CD4-positive, alpha-beta T cell (primary cell): ENCODE measurements around the gene POU2F1. TPM values are rescaled to one million over a fixed set of nuclear protein-coding genes. Genes with fewer than 3 reads are reported as not detected.

Experiments
- ATAC-seq: fragments of 200-7000 bp; cut with Tn5 transposase; one replicate; pipeline ENCODE4 v1.10.0; 2022; ENCODE audit warnings: mild to moderate bottlenecking; ENCODE audit not compliant: poor library complexity
- CTCF ChIA-PET: fragments of 350-600 bp; sonication (Branson Sonifier 250); formaldehyde crosslinking; loops from one replicate; lab custom pipeline; 2021; ENCODE audit warnings: antibody characterized with exemption, inconsistent platforms; lab: Charles Lee
- POLR2A ChIA-PET: fragments of 350-600 bp; sonication (Branson Sonifier 250); formaldehyde crosslinking; loops from one replicate; lab custom pipeline; 2021; ENCODE audit warnings: antibody characterized with exemption, inconsistent platforms; lab: Charles Lee
- DNase-seq, 14 experiments: peaks; one replicate each; pipeline ENCODE4 v3.0.0-alpha.2; 2013 to 2020; ENCODE audit warnings: mixed read lengths in 2 of 14
- H3K27ac ChIP-seq, 2 donors: one replicate each; pipeline versions ENCODE4 v1.5.1 to v1.7.0; 2013; ENCODE audit warnings: low read length in 2 of 2, low read depth in 1 of 2, mild to moderate bottlenecking in 1 of 2
- H3K27me3 ChIP-seq, 2 experiments: 1 replicate in 1 of 2; 2 replicates in 1 of 2; pipeline versions ENCODE4 v1.6.1 to v1.7.0; 2013; ENCODE audit warnings: low read length in 2 of 2, control low read depth in 1 of 2, mild to moderate bottlenecking in 1 of 2, moderate library complexity in 1 of 2; ENCODE audit not compliant: insufficient read depth in 2 of 2, control insufficient read depth in 1 of 2
- H3K36me3 ChIP-seq: one replicate; pipeline ENCODE4 v1.6.1; 2013; ENCODE audit warnings: low read length, control low read depth; ENCODE audit not compliant: insufficient read depth
- H3K4me1 ChIP-seq: one replicate; pipeline ENCODE4 v1.6.1; 2013; ENCODE audit warnings: low read length, control low read depth; ENCODE audit not compliant: insufficient read depth
- H3K4me3 ChIP-seq: one replicate; pipeline ENCODE4 v1.5.1; 2013; ENCODE audit warnings: mild to moderate bottlenecking, low read length, moderate library complexity
- H3K9me3 ChIP-seq, 2 experiments: 1 replicate in 1 of 2; 2 replicates in 1 of 2; pipeline versions ENCODE4 v1.6.1 to v1.7.0; 2013; ENCODE audit warnings: low read length in 2 of 2, mild to moderate bottlenecking in 2 of 2, control low read depth in 1 of 2, moderate library complexity in 1 of 2; ENCODE audit not compliant: control insufficient read depth in 1 of 2, insufficient read depth in 1 of 2
- H3K27ac Mint-ChIP-seq: one replicate; pipeline ENCODE4 v1.8.0; 2020; ENCODE audit warnings: mixed read lengths
- H3K27me3 Mint-ChIP-seq: one replicate; pipeline ENCODE4 v1.8.0; 2021; ENCODE audit warnings: mixed read lengths
- H3K36me3 Mint-ChIP-seq: one replicate; pipeline ENCODE4 v1.8.0; 2021; ENCODE audit warnings: low read depth, mixed read lengths
- H3K4me1 Mint-ChIP-seq: one replicate; pipeline ENCODE4 v1.8.0; 2021; ENCODE audit warnings: low read depth, mixed read lengths
- H3K4me3 Mint-ChIP-seq: one replicate; pipeline ENCODE4 v1.8.0; 2020; ENCODE audit warnings: mild to moderate bottlenecking, mixed read lengths
- H3K9me3 Mint-ChIP-seq: one replicate; pipeline ENCODE4 v1.8.0; 2020; ENCODE audit warnings: mixed read lengths
- intact Hi-C, 2 experiments: fragments of 100-400 bp; cut with DNase I in 1 of 2; cut with micrococcal nuclease in 1 of 2; formaldehyde crosslinking; loops; one replicate each; pipeline versions ENCODE4 v1.15.1 to v1.9.0; 2023 to 2025; cut with DNase I, micrococcal nuclease
- total RNA-seq, 174 experiments: library from RNA in 2 of 174; stranded (reverse) in 2 of 174; gene quantifications; one replicate each; pipeline ENCODE4 v1.2.3 and lab custom pipeline; 2021 to 2026
- TF ChIP-seq, protein P1 (sequence below): fragments of 200-600 bp; IDR thresholded peaks from one replicate; pipeline ENCODE4 v1.8.0; 2022; ENCODE audit warnings: antibody characterized with exemption, mild to moderate bottlenecking

Gene POU2F1
- total RNA-seq, 2 experiments from 2014 or later = 27.0 to 28.6 TPM

DNA sequence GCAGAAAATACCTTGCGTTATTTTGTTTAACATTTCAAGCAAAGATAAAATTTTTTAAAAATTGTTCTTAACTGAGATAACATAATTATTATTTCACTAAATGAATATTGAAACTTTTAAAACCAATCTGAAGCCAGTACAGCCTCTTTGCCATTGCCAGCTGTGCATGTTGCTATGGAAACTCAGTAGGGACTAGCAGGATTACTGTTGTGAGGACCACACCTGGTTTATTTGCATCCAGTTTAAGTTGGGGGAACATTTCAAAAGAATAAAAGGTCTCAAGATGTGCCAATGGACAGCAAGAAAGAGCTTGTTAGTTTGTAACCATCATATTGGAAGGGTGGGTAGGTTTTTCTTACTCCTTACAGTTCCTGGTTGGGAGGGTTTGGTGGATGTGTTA is 80.7 kb downstream of the POU2F1 start:
- H3K27ac ChIP-seq = no peak overlapping the region
- peaks cover 18% of the 10 kb centered on the region for H3K4me1 Mint-ChIP-seq
- ATAC-seq (no peak), DNase-seq (no peak)
- TF ChIP-seq, protein P1, sequence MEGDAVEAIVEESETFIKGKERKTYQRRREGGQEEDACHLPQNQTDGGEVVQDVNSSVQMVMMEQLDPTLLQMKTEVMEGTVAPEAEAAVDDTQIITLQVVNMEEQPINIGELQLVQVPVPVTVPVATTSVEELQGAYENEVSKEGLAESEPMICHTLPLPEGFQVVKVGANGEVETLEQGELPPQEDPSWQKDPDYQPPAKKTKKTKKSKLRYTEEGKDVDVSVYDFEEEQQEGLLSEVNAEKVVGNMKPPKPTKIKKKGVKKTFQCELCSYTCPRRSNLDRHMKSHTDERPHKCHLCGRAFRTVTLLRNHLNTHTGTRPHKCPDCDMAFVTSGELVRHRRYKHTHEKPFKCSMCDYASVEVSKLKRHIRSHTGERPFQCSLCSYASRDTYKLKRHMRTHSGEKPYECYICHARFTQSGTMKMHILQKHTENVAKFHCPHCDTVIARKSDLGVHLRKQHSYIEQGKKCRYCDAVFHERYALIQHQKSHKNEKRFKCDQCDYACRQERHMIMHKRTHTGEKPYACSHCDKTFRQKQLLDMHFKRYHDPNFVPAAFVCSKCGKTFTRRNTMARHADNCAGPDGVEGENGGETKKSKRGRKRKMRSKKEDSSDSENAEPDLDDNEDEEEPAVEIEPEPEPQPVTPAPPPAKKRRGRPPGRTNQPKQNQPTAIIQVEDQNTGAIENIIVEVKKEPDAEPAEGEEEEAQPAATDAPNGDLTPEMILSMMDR = no peak
- no peaks in the 10 kb centered on the region for H3K36me3 ChIP-seq
- no peaks in the 10 kb centered on the region for H3K9me3 ChIP-seq
- H3K27me3 ChIP-seq = no peaks in the 10 kb centered on the region
- H3K9me3 Mint-ChIP-seq = no peaks in the 10 kb centered on the region
- ChIA-PET POLR2A (no interaction called here), CTCF (no interaction called here)
- H3K27ac Mint-ChIP-seq = no peak overlapping the region
- peaks cover 4% of the 10 kb centered on the region for H3K36me3 Mint-ChIP-seq
- no peaks in the 10 kb centered on the region for H3K27me3 Mint-ChIP-seq
- intact Hi-C loops = no loop called here
- no peak overlapping the region for H3K4me3 Mint-ChIP-seq
- H3K4me3 ChIP-seq = no peak overlapping the region
- no peaks in the 10 kb centered on the region for H3K4me1 ChIP-seq

DNA sequence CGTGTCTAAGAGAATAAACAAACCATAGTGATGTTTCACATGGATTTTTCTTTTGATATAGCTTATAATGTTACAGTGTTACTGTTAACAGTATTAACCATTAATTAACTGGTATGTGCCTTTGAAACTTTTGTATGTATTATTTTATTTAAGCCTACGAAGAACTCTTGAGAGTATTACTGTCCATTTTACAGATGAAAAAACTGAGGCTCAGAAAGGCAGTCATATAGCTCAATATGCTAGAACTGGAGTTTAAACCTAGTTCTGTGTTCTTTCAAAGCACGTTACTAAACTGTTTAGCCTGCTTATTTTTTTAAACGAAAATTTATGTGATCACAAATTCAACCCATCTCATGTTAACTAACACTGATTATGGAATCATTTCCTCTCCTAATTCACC is 83.5 kb downstream of the POU2F1 start:
- peaks cover 4% of the 10 kb centered on the region for H3K36me3 Mint-ChIP-seq
- H3K4me3 Mint-ChIP-seq = no peak overlapping the region
- POLR2A ChIA-PET = interaction anchor here (0.5 kb wide), 1 partner anchor 73 kb away, joined by 3 read pairs; no protein-coding TSS in a partner anchor
- no peaks in the 10 kb centered on the region for H3K36me3 ChIP-seq
- no peaks in the 10 kb centered on the region for H3K4me1 ChIP-seq
- H3K27ac Mint-ChIP-seq = no peak overlapping the region
- ATAC-seq = no peak
- no peak for DNase-seq
- H3K9me3 Mint-ChIP-seq = no peaks in the 10 kb centered on the region
- H3K4me3 ChIP-seq = no peak overlapping the region
- CTCF ChIA-PET = no interaction called here
- TF ChIP-seq, protein P1 = no peak
- no peaks in the 10 kb centered on the region for H3K27me3 ChIP-seq
- H3K27me3 Mint-ChIP-seq = no peaks in the 10 kb centered on the region
- intact Hi-C loops = no loop called here
- H3K27ac ChIP-seq = no peak overlapping the region
- no peaks in the 10 kb centered on the region for H3K9me3 ChIP-seq
- H3K4me1 Mint-ChIP-seq = peaks cover 28% of the 10 kb centered on the region

DNA sequence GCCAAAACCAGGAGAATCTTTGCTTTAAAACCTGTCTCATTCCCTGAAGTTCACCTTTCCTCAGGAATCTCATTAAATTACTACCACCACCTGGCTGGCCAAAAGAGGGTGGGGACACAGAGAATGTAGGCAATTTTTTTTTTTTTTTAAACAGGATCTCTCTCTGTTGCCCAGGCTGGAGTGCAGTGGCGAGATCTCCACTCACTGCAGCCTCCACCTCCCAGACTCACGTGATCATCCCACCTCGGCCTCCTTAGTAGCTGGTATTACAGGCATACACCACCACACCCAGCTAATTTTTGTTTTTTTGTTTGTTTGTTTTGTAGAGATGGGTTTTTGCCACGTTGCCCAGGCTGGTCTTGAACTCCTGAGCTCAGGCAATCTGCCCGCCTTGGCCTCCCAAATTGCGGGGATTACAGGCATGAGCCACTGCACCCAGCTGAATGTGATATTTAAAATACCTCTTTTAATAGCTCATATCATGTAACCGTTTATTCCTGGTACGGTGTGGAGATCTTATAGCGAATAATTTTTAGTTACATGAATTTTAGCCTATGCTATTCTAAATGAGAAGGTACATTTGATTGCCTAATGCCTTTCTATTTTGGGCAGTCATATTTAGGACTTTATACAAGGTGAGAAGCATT is 84.5 kb downstream of the POU2F1 start:
- H3K9me3 ChIP-seq = no peaks in the 10 kb centered on the region
- H3K9me3 Mint-ChIP-seq = no peaks in the 10 kb centered on the region
- H3K27ac Mint-ChIP-seq = no peak overlapping the region
- DNase-seq (no peak), ATAC-seq (no peak)
- H3K36me3 Mint-ChIP-seq = peaks cover 4% of the 10 kb centered on the region
- TF ChIP-seq, protein P1 = no peak
- intact Hi-C loops = no loop called here
- H3K4me3 ChIP-seq = no peak overlapping the region
- no peaks in the 10 kb centered on the region for H3K27me3 Mint-ChIP-seq
- H3K36me3 ChIP-seq = no peaks in the 10 kb centered on the region
- H3K4me1 ChIP-seq = no peaks in the 10 kb centered on the region
- H3K4me1 Mint-ChIP-seq = peaks cover 30% of the 10 kb centered on the region
- H3K27me3 ChIP-seq = no peaks in the 10 kb centered on the region
- H3K4me3 Mint-ChIP-seq = no peak overlapping the region
- ChIA-PET POLR2A (interaction anchor here (0.7 kb wide), 1 partner anchor 69 kb away, joined by 3 read pairs; no protein-coding TSS in a partner anchor), CTCF (no interaction called here)
- H3K27ac ChIP-seq = no peak overlapping the region
